Measurements from ENCODE around the gene LRP1B.

The LRP1B gene

DNA sequence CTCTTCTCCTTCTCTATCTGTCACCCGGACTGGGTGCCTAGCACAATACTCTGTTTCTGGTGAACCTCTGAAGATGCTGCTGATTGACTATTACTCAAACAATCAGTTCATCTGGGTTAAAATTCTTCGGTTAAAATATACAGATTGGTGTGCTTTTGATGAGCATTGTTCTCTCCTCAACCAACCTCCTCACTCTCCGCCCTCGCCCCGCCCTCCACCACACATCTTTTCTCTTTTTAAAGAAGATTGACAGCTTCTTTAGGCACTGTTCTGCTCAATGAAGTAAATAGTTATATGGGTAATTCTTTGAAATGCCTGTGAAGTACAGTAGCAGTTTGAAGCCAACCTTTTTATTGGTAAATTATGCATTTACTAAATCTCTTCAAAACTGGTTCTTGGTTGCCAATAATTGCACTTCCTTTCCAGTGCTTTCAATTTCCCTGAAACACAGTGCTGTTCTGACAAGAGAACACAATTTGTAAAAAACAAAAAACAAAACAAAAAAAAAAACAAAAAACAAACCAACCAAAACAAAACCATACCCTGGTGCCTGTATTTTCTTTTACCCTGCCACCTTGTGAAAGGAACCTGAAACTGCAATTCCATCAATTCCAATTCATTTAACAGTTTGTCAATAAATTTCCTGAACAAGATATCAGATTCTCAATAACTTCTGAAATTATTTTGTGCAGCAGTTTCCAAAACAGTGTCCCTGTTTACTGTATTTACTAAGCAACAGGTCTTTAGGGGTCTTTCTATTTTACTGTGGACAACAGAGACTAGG, 188.6 kb downstream of the LRP1B start:
- intact Hi-C loops (cut with micrococcal nuclease): no loop called here
- no peaks in the 10 kb centered on the region for H3K4me1 Mint-ChIP-seq (ENCODE audit: low read depth)
- H3K4me3 Mint-ChIP-seq: no peak overlapping the region
- no peaks in the 10 kb centered on the region for H3K27me3 Mint-ChIP-seq
- no peaks in the 10 kb centered on the region for H3K9me3 Mint-ChIP-seq
- no peaks in the 10 kb centered on the region for H3K36me3 Mint-ChIP-seq (ENCODE audit: low read depth)
- H3K27ac Mint-ChIP-seq: no peak overlapping the region

DNA sequence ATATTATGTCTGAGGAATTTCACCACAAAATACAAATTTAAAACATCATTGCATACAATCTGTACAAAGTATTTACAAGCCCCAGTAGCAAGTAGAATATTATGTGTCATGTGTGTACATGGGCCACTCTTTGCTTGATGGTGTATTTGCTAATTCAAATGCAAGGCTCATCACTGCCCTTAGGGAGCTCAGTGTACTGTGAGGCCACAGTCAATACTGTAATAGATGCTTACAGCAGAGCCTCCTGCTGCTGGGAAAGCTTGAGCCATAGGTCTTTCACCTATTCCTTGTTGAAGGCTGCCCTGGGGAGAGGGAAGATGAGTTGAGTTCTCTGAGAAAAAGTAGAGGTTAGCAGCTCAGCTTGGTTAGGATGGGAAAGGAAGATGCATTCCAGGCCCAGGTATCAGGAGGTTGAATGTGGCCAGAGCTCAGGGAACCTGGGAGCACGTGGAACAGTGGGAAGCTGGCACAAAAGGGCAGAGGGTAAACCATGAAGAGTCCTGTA, 189.6 kb downstream of the LRP1B start:
- Mint-ChIP-seq H3K36me3 (ENCODE audit: low read depth) (no peaks in the 10 kb centered on the region), H3K4me3 (no peak overlapping the region), H3K27ac (no peak overlapping the region), H3K27me3 (no peaks in the 10 kb centered on the region), H3K9me3 (no peaks in the 10 kb centered on the region), H3K4me1 (ENCODE audit: low read depth) (no peaks in the 10 kb centered on the region)
- intact Hi-C loops (cut with micrococcal nuclease): no loop called here

DNA sequence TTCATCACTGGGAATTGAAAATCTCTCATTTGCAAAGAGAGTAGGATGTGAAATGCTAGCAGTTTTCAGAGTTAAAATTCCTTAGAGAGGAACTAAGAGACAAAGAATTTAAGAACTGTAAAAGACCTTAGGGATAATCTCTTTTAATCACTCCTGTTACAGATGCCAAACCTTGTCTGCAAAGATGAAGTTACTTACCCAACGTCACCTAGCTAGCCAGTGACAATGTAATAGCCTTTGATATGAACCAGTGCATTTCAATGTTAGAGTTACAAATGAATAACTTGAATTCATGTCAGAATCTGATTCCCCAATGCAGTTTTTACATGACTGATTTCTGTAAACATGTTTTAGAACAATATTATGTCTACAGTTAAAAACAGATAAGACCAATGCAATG, 190.1 kb downstream of the LRP1B start:
- Mint-ChIP-seq H3K27me3 (no peaks in the 10 kb centered on the region), H3K4me3 (no peak overlapping the region), H3K4me1 (ENCODE audit: low read depth) (no peaks in the 10 kb centered on the region), H3K27ac (no peak overlapping the region), H3K9me3 (no peaks in the 10 kb centered on the region), H3K36me3 (ENCODE audit: low read depth) (no peaks in the 10 kb centered on the region)
- intact Hi-C loops (cut with micrococcal nuclease): no loop called here

DNA sequence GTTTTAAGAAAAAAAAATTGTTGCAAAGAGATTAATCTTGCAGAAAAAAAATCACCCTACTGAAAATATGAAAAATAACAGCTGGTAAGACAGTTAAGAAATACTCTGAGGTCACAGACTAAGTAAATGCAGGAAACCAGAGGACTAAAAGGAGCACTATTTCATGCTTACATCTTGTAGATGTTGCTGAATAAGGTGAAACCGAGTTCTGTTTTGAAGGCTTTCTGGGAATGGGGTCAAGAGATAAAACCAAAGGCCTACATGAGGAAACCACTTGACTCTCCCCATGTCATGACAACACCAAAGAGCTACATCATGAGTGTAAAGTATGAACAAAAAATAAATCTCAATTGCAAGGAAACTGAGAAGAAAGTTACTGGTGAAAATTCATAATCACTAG, 197.6 kb downstream of the LRP1B start:
- no peaks in the 10 kb centered on the region for H3K9me3 Mint-ChIP-seq
- no peak overlapping the region for H3K27ac Mint-ChIP-seq
- no peak overlapping the region for H3K4me3 Mint-ChIP-seq
- no peaks in the 10 kb centered on the region for H3K4me1 Mint-ChIP-seq (ENCODE audit: low read depth)
- intact Hi-C loops (cut with micrococcal nuclease): no loop called here
- H3K27me3 Mint-ChIP-seq: no peaks in the 10 kb centered on the region
- no peaks in the 10 kb centered on the region for H3K36me3 Mint-ChIP-seq (ENCODE audit: low read depth)

DNA sequence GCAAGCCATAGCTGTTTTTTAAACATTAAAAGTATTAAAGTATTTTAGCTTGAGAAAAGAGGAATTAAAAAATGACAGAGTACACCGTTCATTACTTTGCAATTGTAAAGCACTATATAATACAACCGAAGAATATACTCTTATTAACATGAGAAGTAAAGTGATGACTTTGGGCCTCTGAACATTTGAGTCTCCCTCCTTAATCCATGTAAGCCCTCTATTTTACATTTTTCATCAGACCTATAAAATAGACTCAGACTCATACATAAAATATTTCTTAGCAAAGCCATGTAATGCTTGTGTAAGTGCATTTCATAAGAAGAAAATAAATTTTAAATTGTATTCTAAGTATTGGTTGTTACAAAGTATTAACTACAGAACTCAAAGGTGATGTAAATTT, 198.6 kb downstream of the LRP1B start:
- Mint-ChIP-seq H3K4me1 (ENCODE audit: low read depth) (no peaks in the 10 kb centered on the region), H3K4me3 (no peak overlapping the region), H3K27me3 (no peaks in the 10 kb centered on the region), H3K27ac (no peak overlapping the region), H3K36me3 (ENCODE audit: low read depth) (no peaks in the 10 kb centered on the region), H3K9me3 (no peaks in the 10 kb centered on the region)
- intact Hi-C loops (cut with micrococcal nuclease): no loop called here

DNA sequence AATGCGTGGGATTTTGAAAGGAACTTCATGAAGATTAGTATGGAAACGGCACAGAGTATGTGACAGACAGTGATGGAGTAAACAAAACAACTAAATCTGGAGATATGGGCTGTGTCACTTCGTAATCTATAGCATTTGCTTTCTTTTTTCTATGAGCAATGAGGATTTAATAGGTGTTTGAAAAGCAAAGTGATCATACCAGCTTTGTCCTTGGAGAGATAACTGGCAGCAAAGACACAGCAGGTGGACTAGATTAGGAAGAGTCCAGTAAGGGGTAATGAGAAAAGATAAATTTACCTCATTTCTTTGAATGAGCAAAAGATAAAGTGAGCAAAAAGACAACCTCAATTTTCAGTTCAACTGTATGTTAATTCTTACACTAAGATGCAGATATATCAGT, 199.0 kb downstream of the LRP1B start:
- H3K4me1 Mint-ChIP-seq (ENCODE audit: low read depth): no peaks in the 10 kb centered on the region
- intact Hi-C loops (cut with micrococcal nuclease): no loop called here
- no peak overlapping the region for H3K27ac Mint-ChIP-seq
- H3K4me3 Mint-ChIP-seq: no peak overlapping the region
- H3K9me3 Mint-ChIP-seq: no peaks in the 10 kb centered on the region
- no peaks in the 10 kb centered on the region for H3K27me3 Mint-ChIP-seq
- H3K36me3 Mint-ChIP-seq (ENCODE audit: low read depth): no peaks in the 10 kb centered on the region

DNA sequence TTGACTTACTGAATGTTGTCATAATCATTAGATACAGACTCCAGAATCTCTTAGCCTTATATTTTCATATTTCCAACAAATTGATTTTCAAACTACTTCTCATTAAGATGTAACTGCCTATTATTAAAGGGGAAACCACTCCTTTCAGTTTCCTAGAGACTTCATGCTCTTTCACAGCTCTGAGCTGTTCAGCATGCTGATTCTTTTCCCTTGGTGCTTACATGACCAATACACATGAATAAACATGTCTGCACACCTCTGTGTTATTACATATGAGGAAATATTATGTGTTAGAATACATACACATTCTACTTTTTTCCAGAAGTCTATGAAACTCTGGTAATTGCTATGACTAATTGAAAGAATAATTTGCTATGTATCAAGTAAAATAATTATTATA, 200.0 kb downstream of the LRP1B start:
- Mint-ChIP-seq H3K4me1 (ENCODE audit: low read depth) (no peaks in the 10 kb centered on the region), H3K27ac (no peak overlapping the region), H3K9me3 (no peaks in the 10 kb centered on the region), H3K4me3 (no peak overlapping the region), H3K27me3 (no peaks in the 10 kb centered on the region), H3K36me3 (ENCODE audit: low read depth) (no peaks in the 10 kb centered on the region)
- intact Hi-C loops (cut with micrococcal nuclease): no loop called here

DNA sequence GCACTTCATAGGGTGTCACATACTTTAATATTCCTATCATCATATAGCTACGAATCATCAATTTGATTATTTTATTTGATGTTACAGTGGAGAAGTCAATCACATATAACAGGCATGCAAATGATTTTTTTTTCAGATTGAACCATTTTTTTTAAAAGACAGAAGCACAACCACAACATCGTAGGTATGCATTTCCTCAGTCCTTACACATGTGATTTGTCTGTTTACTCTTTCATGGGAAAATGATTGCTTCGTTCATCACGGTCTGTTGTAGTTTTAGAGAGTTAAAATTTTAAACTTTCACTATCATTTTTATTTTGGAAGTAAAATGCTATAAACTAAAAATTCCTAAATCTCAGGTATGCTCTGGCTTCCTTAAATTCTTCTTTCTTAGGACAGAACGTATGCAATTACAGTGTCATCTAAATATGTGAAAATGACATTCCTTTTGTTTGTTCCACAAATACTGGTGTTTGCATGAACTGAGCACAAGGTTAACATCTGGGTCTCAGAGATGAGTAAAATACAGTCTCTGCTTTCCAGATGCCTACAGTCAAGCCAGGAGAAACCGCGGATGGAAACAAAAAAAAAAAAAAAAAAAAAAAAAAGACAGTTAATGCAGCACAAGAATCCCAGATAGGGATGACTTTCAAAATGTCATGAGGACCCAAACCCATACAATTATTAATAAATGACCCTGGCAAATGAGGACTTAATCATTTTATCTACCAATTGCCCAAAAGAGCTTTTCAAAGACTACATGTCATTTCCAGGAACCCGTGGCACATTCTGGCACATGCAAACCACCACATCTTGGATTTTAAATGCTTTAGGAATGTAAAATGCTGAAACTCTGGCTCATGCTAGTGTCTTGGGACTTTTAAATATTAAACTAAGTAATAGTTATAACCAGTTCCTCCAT, 201.2 kb downstream of the LRP1B start:
- H3K27ac Mint-ChIP-seq: no peak overlapping the region
- H3K4me3 Mint-ChIP-seq: no peak overlapping the region
- no peaks in the 10 kb centered on the region for H3K36me3 Mint-ChIP-seq (ENCODE audit: low read depth)
- H3K4me1 Mint-ChIP-seq (ENCODE audit: low read depth): no peaks in the 10 kb centered on the region
- intact Hi-C loops (cut with micrococcal nuclease): no loop called here
- H3K9me3 Mint-ChIP-seq: no peaks in the 10 kb centered on the region
- no peaks in the 10 kb centered on the region for H3K27me3 Mint-ChIP-seq

DNA sequence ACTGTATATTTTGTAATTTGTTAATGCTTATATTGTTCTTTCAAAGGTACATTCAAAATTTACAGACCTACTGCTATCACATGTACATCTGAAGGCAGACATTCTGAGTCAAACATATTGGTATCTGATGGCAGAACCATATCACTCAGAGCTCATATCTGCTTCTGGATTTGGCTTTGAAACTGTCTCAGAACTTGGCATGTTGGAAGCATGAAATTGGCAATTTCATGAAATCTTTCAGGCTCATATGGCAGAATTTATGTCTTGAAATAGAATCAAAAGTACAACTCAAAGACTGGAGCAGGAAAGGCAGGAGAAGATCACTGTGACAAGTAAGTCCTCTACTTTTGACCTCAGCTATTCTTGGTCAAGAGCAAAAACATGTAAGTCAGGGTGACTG, 202.3 kb downstream of the LRP1B start:
- Mint-ChIP-seq H3K4me3 (no peak overlapping the region), H3K27ac (no peak overlapping the region), H3K4me1 (ENCODE audit: low read depth) (no peaks in the 10 kb centered on the region), H3K9me3 (no peaks in the 10 kb centered on the region), H3K27me3 (no peaks in the 10 kb centered on the region), H3K36me3 (ENCODE audit: low read depth) (no peaks in the 10 kb centered on the region)
- intact Hi-C loops (cut with micrococcal nuclease): no loop called here

DNA sequence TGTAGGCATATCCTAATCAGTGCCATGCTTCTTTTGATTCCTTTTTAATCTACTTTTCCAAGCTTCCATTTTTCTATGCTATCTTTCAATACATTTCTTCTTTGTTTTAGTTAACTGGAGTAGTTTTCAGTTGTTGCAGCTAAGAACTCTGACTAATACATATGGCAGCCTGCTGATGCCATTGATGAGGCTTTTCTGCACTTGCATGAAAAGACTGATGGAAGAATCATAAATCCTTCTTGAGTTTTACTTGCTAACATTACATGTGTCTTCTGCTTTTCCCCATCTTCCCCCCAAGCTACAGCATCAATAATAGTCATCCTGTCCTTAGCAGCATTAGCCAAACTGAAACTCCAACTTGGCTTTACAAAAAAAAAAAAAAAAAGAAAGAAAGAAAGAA, 203.3 kb downstream of the LRP1B start:
- intact Hi-C loops (cut with micrococcal nuclease): no loop called here
- Mint-ChIP-seq H3K27me3 (no peaks in the 10 kb centered on the region), H3K36me3 (ENCODE audit: low read depth) (no peaks in the 10 kb centered on the region), H3K27ac (no peak overlapping the region), H3K4me3 (no peak overlapping the region), H3K9me3 (no peaks in the 10 kb centered on the region), H3K4me1 (ENCODE audit: low read depth) (no peaks in the 10 kb centered on the region)

DNA sequence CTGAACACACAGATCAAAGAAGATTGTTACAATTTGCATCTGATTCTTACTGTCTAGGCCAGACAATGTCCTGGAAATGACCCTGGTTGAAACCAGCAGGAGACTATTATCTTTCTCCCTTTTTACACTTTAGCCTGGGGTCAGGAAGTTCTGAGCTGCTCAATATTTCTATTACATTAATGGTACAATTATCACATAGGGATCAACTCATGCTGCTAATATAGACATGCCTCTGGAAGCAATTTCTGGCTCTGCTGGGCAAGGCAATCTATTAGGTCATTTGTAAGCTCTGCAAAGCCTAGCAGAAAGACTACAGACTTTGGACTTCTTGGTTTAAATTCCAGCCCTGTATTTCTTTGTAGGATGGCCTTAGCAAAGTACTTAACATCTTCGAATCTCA, 205.3 kb downstream of the LRP1B start:
- Mint-ChIP-seq H3K9me3 (no peaks in the 10 kb centered on the region), H3K27me3 (no peaks in the 10 kb centered on the region), H3K4me3 (no peak overlapping the region), H3K4me1 (ENCODE audit: low read depth) (no peaks in the 10 kb centered on the region), H3K36me3 (ENCODE audit: low read depth) (no peaks in the 10 kb centered on the region), H3K27ac (no peak overlapping the region)
- intact Hi-C loops (cut with micrococcal nuclease): no loop called here

DNA sequence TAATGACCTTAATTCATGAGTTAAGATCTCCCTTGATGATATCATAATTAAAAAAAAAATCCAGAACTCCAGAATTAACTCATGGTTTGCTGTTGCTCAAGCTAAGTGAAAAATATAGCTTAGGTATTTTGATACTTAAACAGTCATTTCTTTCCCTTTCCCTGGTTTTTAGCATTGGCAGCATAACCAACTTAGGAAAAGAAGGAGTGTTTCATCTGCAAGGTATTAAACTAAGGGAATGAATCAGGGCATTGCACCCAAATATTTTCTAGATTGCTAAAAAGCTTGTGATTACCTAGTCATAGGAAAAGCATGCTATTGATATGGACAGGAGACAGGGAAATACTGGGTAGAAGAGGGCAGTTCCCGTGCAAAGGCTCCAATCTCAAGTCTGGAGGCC, 207.2 kb downstream of the LRP1B start:
- no peak overlapping the region for H3K27ac Mint-ChIP-seq
- no peaks in the 10 kb centered on the region for H3K9me3 Mint-ChIP-seq
- no peaks in the 10 kb centered on the region for H3K36me3 Mint-ChIP-seq (ENCODE audit: low read depth)
- H3K4me1 Mint-ChIP-seq (ENCODE audit: low read depth): no peaks in the 10 kb centered on the region
- intact Hi-C loops (cut with micrococcal nuclease): no loop called here
- H3K4me3 Mint-ChIP-seq: no peak overlapping the region
- no peaks in the 10 kb centered on the region for H3K27me3 Mint-ChIP-seq

DNA sequence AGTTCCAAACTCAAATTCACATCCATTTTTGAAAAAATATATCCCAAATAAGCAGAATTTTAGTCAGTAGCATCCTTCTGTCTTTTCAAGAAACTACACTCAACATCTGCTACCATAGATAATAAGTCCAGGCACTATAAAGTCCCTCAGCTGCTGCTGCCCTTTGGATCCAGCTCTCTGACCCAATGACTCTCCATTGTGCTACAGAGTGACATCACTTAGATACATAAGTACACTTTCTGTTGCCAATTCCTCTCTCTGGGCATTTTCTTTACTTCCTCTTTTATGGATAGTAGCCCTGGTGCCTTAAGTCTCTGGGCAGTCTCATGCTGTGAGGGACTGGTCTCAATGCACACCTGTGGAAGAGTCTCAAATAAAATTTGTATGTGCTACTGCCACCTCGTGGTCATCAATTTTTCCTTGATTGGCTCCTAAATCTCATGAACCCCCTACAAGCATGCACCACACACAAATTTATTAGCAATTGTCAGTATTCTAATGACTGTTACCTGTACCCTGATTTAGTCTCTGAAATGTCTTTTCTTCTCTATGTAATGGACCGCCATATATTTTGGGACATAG, 219.2 kb downstream of the LRP1B start:
- intact Hi-C loops (cut with micrococcal nuclease): no loop called here
- no peak overlapping the region for H3K27ac Mint-ChIP-seq

DNA sequence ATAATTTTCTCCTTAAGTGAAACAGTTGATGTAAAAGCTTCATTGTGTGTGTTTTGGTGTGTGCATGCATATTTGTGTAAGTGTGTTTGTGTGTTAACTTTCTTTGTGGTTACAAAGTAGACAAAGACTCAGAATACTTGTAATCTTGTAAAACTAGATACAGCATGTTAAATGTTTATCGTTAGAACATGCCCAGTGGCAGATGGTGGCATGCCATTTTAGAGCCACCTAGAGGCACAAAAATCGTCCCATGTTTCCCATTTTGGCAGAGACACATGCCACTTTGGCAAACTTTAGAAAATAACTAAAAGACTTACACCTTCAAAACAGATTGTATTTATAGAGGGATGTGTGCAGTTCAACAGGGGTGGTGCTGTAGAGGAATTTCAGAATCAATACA, 224.1 kb downstream of the LRP1B start:
- intact Hi-C loops (cut with micrococcal nuclease): no loop called here
- Mint-ChIP-seq H3K27ac (no peak overlapping the region), H3K4me3 (no peak overlapping the region), H3K36me3 (ENCODE audit: low read depth) (no peaks in the 10 kb centered on the region), H3K9me3 (no peaks in the 10 kb centered on the region), H3K27me3 (no peaks in the 10 kb centered on the region), H3K4me1 (ENCODE audit: low read depth) (no peaks in the 10 kb centered on the region)

More for the DNA sequence above, 219.2 kb downstream of the LRP1B start:
- no peaks in the 10 kb centered on the region for H3K27me3 Mint-ChIP-seq
- H3K9me3 Mint-ChIP-seq: no peaks in the 10 kb centered on the region
- H3K36me3 Mint-ChIP-seq (ENCODE audit: low read depth): no peaks in the 10 kb centered on the region
- H3K4me1 Mint-ChIP-seq (ENCODE audit: low read depth): no peaks in the 10 kb centered on the region
- no peak overlapping the region for H3K4me3 Mint-ChIP-seq
